A549 (cell line): Measurements from ENCODE around the gene SLC22A23.

Experiments
- CBX8 ChIP-seq: fragments of 200-600 bp; sonication (generic); IDR thresholded peaks from 2 replicates; pipeline ENCODE4 v1.6.1; 2016
- HDAC2 ChIP-seq: fragments of 200-600 bp; sonication (generic); IDR thresholded peaks from 2 replicates; pipeline ENCODE4 v1.6.1; 2016
- KDM1A ChIP-seq: fragments of 200-600 bp; sonication (generic); IDR thresholded peaks from 2 replicates; pipeline ENCODE4 v1.6.1; 2016; ENCODE audit warnings: low read depth, mild to moderate bottlenecking
- KDM5A ChIP-seq: fragments of 200-600 bp; sonication (generic); IDR thresholded peaks from 2 replicates; pipeline ENCODE4 v1.6.1; 2016; ENCODE audit warnings: antibody characterized with exemption, mild to moderate bottlenecking
- MAFK ChIP-seq: fragments of 450-650 bp; IDR thresholded peaks from 2 replicates; pipeline ENCODE4 v1.6.1; 2014; ENCODE audit not compliant: partially characterized antibody
- MAZ ChIP-seq: fragments of 150-350 bp; IDR thresholded peaks from 2 replicates; pipeline ENCODE4 v1.6.1; 2014; ENCODE audit warnings: antibody characterized with exemption, low read depth, low read length, borderline replicate concordance
- PHF8 ChIP-seq: fragments of 200-600 bp; sonication (generic); IDR thresholded peaks from 2 replicates; pipeline ENCODE4 v1.6.1; 2016; ENCODE audit warnings: low read depth, mild to moderate bottlenecking, antibody characterized with exemption, moderate library complexity, borderline replicate concordance
- SMC3 ChIP-seq: fragments of >200 bp; sonication (Bioruptor Twin); formaldehyde crosslinking; IDR thresholded peaks from 3 replicates; pipeline ENCODE4 v1.6.1; 2018; ENCODE audit warnings: inconsistent platforms
- TP53 ChIP-seq: fragments of 250-450 bp; sonication (Bioruptor Pico); IDR thresholded peaks from 2 replicates; pipeline ENCODE4 v1.5.0; 2021; ENCODE audit warnings: mild to moderate bottlenecking, moderate library complexity
- ZNF302 ChIP-seq: fragments of 250-450 bp; sonication (Bioruptor Pico); IDR thresholded peaks from 2 replicates; pipeline ENCODE4 v1.9.0; 2021; ENCODE audit warnings: inconsistent platforms, mild to moderate bottlenecking, moderate library complexity
- TF ChIP-seq, protein P1 (sequence below): fragments of >200 bp; sonication (Bioruptor Twin); formaldehyde crosslinking; IDR thresholded peaks from 3 replicates; pipeline ENCODE4 v1.5.1; 2016

DNA sequence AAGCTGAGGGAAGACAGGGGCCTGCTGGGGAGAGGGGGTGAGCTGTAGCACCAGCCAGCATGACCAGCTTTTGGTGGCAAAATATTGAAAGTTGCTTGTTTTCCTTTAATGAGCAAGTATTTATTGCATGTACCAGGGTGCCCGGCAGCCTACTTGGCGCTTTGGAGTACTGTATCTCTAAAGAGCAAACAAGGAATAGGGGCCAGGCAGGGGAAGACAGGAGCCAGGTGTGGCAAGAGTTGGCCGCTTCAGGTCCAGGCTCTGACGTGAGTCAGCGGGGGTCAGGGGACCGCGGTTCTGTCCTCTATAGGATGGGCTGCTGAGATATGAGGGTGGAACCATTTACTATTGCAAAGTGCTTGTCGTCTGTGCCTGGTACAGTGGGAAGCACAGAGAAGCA lies 135.0 kb downstream of the SLC22A23 start:
- TF ChIP-seq, protein P1, sequence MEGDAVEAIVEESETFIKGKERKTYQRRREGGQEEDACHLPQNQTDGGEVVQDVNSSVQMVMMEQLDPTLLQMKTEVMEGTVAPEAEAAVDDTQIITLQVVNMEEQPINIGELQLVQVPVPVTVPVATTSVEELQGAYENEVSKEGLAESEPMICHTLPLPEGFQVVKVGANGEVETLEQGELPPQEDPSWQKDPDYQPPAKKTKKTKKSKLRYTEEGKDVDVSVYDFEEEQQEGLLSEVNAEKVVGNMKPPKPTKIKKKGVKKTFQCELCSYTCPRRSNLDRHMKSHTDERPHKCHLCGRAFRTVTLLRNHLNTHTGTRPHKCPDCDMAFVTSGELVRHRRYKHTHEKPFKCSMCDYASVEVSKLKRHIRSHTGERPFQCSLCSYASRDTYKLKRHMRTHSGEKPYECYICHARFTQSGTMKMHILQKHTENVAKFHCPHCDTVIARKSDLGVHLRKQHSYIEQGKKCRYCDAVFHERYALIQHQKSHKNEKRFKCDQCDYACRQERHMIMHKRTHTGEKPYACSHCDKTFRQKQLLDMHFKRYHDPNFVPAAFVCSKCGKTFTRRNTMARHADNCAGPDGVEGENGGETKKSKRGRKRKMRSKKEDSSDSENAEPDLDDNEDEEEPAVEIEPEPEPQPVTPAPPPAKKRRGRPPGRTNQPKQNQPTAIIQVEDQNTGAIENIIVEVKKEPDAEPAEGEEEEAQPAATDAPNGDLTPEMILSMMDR: no peak
- TF ChIP-seq SMC3 (no peak), KDM5A (no peak), MAZ (no peak), MAFK (no peak), KDM1A (no peak), TP53 (CRISPR knock-in tag) (no peak), ZNF302 (CRISPR knock-in tag) (no peak), CBX8 (no peak), PHF8 (no peak), HDAC2 (no peak)
